Measurements from ENCODE around the gene BAZ1B.
A peak's percentile ranks its signal among the peaks of the same experiment; 100 is the strongest.
"Not testable (repeated sequence)": the region's sequence is repeated elsewhere in the genome, so short reads cannot be mapped to it uniquely, and the experiment has no call there.

Gene BAZ1B, protein sequence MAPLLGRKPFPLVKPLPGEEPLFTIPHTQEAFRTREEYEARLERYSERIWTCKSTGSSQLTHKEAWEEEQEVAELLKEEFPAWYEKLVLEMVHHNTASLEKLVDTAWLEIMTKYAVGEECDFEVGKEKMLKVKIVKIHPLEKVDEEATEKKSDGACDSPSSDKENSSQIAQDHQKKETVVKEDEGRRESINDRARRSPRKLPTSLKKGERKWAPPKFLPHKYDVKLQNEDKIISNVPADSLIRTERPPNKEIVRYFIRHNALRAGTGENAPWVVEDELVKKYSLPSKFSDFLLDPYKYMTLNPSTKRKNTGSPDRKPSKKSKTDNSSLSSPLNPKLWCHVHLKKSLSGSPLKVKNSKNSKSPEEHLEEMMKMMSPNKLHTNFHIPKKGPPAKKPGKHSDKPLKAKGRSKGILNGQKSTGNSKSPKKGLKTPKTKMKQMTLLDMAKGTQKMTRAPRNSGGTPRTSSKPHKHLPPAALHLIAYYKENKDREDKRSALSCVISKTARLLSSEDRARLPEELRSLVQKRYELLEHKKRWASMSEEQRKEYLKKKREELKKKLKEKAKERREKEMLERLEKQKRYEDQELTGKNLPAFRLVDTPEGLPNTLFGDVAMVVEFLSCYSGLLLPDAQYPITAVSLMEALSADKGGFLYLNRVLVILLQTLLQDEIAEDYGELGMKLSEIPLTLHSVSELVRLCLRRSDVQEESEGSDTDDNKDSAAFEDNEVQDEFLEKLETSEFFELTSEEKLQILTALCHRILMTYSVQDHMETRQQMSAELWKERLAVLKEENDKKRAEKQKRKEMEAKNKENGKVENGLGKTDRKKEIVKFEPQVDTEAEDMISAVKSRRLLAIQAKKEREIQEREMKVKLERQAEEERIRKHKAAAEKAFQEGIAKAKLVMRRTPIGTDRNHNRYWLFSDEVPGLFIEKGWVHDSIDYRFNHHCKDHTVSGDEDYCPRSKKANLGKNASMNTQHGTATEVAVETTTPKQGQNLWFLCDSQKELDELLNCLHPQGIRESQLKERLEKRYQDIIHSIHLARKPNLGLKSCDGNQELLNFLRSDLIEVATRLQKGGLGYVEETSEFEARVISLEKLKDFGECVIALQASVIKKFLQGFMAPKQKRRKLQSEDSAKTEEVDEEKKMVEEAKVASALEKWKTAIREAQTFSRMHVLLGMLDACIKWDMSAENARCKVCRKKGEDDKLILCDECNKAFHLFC (N-terminal part only)

DNA sequence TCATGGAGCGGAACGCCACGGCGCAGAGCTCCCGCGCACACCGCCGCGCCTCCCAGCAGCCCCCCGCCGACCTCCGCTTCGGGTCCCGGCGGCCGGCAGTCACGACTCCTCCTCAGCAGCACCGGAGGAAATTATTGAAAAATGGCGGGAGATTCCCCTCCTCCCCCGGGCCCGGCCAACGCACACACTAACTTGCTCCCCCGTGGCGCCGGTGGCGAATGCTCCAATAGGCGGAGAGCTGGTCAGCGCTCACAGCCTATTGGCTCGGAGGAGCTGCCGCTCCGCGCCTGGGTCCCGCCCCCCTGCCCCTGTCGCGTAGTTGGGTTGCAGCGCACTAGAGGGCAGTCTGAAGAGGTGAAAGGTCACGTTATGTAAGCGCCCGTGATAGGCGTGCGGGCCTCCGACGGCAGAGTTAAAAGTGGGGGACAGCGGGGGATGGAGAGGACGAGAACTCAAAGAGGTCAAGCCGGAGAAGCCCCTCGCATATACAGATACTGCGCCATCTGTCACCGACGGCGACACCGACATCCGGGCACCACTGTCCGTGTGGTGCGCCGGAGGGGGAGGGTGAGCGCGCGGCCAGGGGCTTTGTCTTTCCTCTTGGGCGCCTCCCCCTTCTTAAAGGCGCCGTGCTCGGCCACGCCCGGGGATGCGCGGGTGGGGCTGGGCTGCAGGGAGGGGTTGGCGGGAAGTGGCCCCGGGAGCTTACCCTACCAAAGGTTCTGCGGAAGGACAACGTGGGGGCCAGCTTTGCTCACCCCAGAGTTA lies at the start of gene BAZ1B:
Gene BAZ1B (minus strand): TSS at position 189 of the 768 bp plus-strand sequence. CDS start 360 bp downstream, outside the sequence.
- ATAC-seq (peak; percentile 94), DNase-seq (peak; percentile 98)

DNA sequence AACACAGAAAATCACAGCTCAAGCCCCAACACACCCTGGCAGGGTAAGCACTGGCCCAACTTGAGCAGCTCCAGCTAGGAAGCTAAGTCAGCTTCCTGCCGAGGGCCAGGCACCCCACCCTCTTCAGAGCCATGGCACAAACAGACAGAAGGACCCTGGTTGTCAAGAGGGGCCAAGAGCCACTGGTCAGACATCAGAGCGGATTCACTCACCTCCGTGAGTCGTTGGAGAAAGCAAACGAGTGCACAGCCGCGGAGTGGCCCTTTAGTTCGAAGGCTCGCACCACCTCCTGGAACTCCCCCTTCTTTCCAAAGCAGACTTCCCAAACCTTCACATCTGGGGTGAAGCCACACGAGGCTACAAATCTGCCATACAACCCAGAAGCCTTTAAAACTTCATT lies 48.9 kb upstream of the BAZ1B start:
- ATAC-seq (no peak), DNase-seq (no peak)

- ATAC-seq, result no peak
- DNase-seq, result no peak
Measured at GRCh38 chr7:73570521-73570920, 48.4 kb upstream of the BAZ1B start.

DNA sequence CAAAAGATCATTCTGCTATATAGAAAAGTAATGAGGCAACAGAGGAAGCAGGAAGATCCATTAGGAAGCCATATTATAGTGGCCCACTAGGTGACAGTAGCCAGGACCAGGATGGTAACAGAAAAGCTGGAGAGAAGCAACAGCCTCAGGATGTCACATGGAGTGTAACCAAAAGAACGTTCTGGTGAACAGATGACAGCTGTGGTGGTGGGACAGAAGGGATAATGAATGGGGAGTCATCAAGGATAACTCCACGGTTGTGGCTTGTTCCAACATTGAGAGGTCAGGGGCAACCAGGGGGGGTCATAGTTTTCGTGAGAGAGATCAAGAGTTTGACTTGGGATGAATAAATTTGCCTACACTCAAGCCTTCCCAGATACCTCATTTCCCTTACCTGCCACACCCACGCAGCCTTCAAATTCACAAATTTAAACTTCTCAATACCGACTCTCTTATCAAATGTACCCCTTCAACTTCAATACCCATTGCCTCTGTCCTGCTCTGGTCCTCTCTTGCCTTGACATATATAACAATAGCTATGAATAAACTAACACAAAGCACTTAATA lies 47.0 kb upstream of the BAZ1B start:
- DNase-seq (no peak), ATAC-seq (no peak)

DNA sequence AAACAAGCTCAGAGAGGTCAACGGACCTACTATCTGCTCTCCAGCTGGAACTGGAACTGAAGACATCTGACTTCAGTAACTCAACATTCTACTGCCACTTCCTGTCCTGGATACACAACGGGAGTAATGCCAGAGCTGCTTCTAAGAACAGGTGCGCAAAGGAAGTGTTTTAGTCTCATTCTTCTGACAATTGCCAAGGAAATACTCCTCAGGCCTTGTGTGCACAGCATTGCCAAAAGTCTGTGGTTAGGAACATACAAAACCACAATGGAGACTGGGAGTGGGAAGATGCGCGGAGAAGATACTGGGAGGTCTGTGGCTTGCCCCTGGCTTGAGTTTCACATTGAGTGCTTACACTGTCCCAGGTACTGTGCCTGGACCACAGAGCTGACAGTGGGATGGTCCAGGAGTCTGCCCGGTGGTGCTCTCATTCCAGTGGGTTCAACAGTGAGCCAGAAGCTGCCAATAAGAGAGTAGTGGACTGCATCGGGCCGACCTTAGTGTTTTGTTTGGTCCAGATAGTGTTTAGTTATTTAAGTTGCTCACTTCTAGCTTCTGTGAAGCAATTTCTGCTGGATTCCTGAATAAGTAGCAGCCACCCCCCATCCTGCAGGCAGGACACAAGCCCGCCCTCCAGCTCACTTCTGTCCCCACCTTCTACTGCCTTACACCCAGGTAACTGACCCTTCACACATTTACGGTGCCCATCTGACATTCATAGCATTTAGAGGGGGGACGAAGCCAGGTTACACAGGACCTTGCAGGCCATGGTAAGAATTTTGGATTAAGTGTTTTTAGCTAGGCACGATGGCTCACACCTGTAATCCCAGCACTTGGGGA lies 46.0 kb upstream of the BAZ1B start:
- DNase-seq, result no peak
- ATAC-seq, result no peak

- no peak for ATAC-seq
Measured at GRCh38 chr7:73567140-73567539, 45.0 kb upstream of the BAZ1B start.

DNA sequence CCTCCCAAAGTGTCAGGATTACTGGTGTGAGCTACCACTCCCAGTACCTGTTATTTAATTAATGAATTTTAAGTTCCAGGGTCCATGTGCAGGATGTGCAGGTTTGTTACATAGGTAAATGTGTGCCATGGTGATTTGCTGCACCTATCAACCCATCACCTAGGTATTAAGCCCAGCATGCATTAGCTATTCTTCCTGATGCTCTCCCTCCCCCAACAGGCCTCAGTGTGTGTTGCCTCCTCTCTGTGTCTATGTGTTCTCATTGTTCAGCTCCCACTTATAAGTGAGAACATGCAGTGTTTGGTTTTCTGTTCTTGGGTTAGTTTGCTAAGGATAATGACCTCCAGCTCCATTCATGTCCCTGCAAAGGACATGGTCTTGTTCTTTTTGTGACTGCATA lies 44.3 kb upstream of the BAZ1B start:
- not testable (repeated sequence) for DNase-seq, ATAC-seq

More at GRCh38 chr7:73567140-73567539, 45.0 kb upstream of the BAZ1B start:
- DNase-seq, result no peak

GRCh38 chr7:73565675-73566340 lies 43.7 kb upstream of the BAZ1B start:
- DNase-seq, result no peak

GRCh38 chr7:73560109-73560835 lies 38.2 kb upstream of the BAZ1B start:
- ATAC-seq, result no peak
- no peak for DNase-seq

More at GRCh38 chr7:73565675-73566340, 43.7 kb upstream of the BAZ1B start:
- ATAC-seq, result no peak

DNA sequence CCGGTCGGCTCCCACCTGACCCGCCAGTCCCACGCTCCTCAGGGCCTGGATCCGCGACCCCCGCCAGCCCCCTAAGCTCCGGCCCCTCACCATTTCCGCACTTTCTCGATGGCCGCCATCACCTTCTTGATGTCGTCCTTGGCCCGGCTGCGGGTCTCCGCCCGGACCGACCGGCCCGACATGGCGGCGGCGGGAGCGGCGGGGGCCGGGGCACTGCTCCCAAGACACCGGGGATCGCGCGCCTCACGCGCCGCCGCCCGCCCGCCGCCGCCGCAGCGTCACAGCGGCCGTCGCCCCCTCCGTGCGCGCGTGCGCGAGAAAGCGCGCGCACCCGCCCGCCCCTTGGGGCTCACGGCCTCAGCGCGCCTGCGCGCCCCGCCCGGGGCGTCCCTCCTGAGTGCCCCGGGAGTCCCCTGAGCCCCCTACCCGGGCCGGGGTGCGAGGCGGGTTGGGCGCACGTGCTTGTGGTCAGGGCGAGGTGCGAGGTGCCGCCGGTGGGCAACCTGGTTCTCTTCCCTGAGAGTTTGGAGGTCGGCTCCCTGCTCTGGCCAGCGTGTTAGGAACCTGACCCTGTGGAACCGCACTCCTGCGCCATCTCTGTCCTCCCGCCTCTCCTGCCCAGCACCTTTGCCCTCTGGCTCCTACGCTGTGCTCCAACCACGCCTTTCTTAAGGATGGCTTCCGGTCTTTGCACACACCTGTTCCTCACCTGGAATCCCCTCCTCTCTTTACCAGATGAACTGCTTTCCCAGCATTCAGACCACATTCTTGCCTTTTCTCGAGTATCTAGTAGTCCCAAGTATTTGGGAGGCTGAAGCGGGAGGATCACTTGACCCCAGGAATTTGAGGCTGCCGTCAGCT lies 35.5 kb upstream of the BAZ1B start, which contains the start of gene BCL7B:
Gene BCL7B (minus strand): TSS at position 294 of the 861 bp plus-strand sequence. CDS start 112 bp downstream, at position 182.
- DNase-seq, result peak; percentile 83
- peak; percentile 55 for ATAC-seq

DNA sequence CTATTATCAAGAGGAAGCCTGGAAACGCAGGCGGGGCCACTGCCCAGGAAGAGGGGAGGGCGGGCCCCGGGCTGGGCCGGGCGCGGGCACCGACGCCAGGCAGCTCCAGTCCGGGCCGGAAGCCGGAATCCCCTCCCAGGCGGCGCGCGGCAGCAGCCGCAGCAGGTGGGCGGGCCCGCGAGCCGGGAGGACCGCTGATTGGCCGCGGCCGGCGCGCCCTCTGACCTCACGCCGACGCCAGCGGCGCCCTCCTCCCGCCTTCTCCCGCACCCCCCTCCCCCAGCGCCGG lies 35.0 kb upstream of the BAZ1B start:
- DNase-seq, result peak; percentile 94
- ATAC-seq, result peak; percentile 94

GRCh38 chr7:73556208-73557107 lies 34.4 kb upstream of the BAZ1B start:
- no peak for DNase-seq
- no peak for ATAC-seq

DNA sequence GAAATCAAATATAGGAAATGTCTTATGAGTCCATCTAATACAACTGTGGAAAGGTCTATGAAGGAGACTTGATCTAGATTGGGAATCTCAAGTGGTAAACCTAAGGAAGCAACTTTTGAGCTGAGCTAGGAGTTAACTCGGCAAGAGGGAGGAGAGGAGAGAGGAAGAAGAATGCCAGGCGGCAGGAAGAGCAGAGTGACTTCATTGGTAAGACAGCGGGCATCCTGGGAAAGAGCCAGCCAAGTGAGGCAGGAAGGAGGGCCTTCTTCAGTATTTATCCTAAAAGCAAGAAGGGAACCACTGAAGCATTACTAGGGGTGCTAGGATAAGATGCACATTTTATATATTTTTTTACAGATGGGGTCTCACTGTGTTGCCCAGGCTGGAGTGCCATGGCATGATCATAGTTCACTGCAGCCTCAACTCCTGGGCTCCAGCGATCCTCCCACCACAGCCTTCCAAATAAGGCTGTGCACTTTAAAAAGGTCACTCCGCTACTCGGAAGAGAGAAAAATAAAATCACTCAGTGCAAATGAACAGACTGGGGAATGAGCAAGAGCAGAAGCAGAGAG lies 33.4 kb upstream of the BAZ1B start:
- DNase-seq (no peak), ATAC-seq (no peak)

DNA sequence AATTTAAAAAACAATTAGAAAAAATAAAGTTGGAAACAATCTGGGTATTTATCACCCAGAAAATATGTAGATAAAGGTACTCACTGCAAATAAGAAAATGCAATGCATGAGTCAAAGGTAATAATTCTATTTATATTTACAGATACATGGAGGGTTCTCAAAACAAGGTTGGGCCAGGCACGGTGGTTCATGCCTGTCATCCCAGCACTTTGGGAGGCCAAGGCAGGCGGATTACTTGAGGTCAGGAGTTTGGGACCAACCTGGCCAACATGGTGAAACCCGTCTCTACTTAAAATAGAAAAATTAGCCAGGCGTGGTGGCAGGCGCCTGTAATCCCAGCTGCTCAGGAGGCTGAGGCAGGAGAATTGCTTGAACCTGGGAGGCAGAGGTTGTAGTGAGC lies 28.0 kb upstream of the BAZ1B start:
- ATAC-seq, DNase-seq: not testable (repeated sequence)

DNA sequence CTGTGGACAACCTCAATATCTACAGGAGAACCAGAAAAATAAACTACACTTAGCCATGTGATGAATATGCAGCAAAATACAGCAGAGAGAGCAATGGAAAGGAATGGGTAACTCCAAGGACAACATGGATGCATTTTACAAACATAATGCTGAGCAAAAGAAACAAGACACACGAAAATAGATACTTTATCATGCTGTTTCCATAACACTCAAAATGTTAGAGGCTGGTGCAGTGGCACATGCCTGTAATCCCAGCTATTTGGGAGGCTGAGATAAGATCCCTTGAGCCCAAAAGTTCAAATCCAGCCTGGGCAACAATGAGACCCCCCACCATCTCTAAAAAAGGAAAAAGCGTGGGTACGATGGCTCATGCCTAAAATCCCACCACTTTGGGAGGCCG lies 27.1 kb upstream of the BAZ1B start:
- no peak for DNase-seq
- ATAC-seq, result no peak

DNA sequence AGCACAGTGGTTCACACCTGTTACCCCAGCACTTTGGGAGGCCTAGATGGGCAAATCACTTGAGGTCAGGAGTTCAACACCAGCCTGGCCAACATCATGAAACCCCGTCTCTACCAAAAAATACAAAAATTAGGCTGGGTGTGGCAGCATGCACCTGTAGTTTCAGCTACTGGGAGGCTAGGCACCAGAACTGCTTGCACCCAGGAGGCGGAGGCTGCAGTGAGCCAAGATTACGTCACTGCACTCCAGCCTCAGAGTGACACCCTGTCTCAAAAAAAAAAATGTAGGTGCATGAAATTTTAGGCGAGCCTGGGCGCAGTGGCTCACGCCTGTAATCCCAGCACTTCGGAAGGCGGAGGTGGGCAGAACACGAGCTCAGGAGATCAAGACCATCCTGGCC lies 25.7 kb upstream of the BAZ1B start:
- DNase-seq (no peak), ATAC-seq (no peak)

GRCh38 chr7:73544678-73545077 lies 22.6 kb upstream of the BAZ1B start:
- ATAC-seq (no peak), DNase-seq (no peak)
